GM19099 (cell line): ENCODE measurements around the gene CNPPD1.
A peak's percentile ranks its signal among the peaks of the same experiment; 100 is the strongest.

Source experiments
- POLR2A ChIP-seq: IDR thresholded peaks from 3 replicates; pipeline ENCODE4 v1.6.1; 2011; ENCODE audit warnings: low read depth; ENCODE audit not compliant: insufficient read length; ENCODE audit errors: extremely low read depth

Gene CNPPD1

GRCh38 chr2:219213486-219214071 lies 36.9 kb upstream of the CNPPD1 start:
- TF ChIP-seq POLR2A = no peak

DNA sequence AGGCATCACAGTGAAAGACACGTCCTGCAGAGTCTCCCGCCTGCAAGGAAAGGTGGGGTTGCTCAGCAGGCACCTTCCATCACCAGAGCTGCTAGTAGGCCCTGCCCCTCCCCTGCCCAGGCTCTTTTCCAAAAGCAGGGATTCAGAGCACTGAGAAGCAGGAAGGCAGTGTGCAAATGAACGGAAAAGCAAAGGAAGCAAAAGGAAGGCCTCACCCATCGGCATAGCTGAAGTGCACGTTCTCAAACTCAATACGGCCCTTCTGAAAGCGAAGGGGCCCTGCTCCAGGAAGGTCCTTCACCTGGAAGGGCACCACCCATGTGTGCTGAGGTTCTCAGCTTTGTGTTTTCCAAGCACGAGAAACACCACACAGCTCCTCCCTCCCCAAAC lies 36.3 kb upstream of the CNPPD1 start:
- TF ChIP-seq POLR2A = no peak

- TF ChIP-seq POLR2A = no peak
Observed at GRCh38 chr2:219210886-219211362, 34.2 kb upstream of the CNPPD1 start.

DNA sequence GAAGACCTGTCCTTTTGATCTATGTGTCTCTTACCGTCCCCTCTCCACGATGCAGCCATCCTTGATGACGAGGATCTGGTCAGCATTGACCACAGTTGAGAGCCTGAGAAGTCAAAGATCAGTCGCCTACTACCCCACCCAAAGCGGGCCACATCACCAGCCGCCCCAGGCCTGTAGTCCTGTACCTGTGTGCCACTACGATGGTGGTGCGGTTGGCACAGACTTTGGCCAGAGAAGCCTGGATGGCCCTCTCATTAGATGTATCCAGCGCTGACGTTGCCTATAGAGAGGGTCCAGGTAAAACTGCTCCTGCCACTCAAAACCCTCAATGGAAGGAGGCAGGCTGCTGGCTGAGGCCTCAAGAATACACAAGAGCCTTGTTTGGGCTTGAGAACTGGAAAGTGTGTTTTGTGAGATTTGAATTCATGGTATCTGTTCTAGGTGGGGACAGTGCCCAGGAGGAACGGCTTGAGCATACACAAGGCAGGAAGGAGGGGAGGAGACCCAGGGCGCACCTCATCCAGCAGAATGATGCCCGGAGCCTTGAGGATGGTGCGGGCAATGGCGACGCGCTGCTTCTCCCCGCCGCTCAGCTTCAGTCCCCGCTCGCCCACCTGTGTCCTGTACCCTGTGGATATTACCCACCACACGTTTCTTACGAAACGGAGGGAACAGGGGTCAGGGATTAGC lies 33.6 kb upstream of the CNPPD1 start:
- TF ChIP-seq POLR2A = no peak

DNA sequence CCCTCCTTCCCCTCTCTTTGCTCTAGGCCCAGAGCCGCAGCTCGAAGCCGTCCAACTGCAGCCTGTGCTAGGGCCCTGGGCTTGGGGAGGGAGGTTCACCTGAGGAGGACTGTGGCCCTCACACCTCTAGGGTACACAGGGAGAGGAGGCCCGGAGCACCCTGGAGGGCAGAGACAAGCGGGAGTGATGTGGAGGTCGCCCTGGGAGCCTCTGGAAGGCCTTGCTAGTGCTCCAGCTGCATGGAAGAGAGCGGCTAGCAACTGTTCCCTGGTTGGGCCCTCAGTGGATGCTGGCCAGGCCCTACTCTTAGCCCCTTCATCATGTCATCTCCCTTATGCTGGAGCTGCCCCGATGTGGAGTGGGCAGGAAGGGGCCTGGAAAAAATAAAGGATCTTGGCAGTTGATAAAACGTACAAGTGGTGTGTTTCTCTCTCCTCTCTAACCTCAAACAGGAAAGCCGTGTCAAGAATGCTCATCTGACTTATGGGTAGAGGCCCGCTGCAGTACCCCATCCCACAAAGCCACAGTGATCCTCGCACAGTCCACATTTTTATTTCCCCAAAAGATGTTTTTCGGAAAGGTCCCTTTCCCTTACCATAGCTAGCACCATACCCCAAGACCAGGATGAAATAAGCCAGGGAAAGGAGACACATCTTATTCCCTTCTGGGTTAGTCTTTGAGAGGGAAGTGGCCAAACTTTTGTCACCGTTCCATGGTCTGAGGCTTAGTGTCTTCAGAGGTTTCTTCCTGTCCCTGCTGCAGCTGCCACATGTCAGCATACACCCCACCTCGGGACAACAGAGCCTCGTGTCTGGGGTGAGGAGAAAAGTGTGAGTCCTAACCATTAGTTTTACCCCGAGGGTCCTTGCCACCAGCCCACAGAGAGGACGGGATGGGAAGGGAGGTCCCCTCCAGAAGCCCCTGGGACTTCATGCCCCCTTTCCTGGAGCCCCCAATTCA lies 32.8 kb upstream of the CNPPD1 start:
- TF ChIP-seq POLR2A = no peak

DNA sequence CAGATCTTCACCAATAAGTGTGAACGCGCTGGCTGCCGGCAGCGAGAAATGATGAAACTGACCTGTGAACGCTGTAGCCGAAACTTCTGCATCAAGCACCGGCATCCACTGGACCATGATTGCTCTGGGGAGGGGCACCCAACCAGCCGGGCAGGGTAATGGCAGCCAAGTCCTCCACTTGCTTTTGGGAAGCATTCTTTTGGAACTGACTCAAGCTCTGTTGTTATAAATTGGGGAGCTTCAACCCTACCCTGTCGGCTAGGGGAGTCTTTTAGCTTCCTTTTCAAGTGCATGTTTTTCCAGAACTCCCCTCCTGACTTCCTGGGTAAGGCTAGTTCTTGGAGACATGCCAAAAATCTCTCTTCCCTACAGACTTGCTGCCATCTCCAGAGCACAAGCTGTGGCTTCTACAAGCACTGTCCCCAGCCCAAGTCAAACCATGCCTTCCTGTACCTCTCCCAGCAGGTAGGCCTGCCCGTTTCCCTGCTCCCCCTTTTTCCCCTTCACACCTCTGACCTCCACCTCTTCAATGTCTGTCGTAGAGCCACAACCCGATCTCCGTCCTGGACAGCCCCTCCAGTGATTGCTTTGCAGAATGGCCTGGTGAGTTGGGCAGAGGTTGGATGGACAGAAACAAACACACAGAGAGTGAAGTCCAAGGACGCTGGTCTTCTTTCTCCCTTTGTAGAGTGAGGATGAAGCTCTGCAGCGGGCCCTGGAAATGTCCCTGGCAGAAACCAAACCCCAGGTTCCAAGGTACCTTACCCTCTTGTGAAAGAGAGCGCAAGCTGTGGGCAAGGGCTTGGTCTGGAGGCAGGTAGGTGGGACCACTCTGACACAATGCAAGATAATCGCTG lies 31.4 kb upstream of the CNPPD1 start:
- TF ChIP-seq POLR2A = no peak

DNA sequence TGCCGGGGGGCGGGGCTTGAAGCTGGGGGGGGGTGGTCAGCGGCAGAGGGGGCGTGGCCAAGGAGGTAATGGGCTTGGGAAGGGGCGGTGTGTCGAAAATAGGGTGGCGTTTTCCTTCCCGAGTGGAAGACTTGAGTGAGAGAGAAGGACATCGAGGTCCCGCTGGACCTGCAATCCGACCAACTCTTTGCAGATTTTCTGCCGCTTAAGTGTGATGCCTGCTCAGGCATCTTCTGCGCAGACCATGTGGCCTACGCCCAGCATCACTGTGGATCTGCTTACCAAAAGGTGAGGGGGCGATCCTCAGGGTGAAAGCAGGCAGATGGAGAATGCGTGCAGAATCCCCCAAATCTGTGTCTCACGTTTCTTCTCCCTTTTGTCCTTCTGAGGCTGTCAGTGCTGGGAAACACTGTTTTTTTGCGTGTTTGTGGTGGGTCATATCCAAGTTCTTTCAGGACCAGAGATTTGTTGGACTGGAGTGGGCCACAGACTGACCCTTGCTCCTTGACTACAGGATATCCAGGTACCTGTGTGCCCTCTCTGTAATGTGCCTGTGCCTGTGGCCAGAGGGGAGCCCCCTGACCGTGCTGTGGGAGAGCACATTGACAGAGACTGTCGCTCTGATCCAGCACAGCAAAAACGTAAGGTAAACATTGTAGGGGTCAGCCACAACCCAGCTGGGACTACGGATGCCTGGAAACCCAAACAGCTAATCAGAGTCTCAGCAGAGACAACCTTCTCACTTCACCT lies 30.6 kb upstream of the CNPPD1 start:
- no peak for TF ChIP-seq POLR2A

GRCh38 chr2:219206328-219207133 lies 29.8 kb upstream of the CNPPD1 start, which contains the start of gene ZFAND2B:
Gene ZFAND2B (plus strand): TSS chr2:219206782. CDS start chr2:219206988, 206 bp downstream.
- peak; percentile 98 for TF ChIP-seq POLR2A

DNA sequence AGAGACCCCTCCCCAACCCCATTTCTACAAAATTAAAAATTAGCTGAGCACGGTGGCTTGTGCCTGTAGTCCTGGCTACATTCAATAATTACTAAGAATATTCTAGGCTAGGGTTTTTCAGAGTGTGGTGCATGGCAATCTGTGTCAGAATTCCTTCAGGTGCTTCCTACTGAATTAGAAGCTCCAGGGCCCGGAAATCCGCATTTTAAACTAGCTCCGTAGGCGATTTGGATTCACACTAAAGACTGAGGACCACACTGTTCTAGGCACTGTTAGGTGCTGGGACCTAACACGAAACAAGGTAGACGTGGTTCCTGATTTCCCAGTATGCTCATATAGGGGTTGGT lies 29.2 kb upstream of the CNPPD1 start:
- TF ChIP-seq POLR2A = no peak

DNA sequence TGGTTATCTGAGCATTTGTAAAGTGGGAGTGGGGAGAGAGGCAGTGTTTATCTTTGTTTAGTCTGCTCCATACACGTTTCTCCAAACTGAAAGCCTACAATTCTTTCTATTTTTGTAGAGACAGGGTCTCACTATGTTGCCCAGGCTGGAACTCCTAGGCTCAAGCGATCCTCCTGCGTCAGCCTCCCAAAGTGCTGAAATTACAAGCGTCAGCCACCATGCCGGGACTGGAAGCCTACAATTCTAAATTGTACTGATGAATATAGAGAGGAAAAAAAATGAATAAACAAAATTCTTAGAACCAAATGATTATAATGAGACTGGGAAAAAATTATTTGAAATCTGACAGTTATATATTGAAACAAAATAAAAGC lies 28.4 kb upstream of the CNPPD1 start:
- TF ChIP-seq POLR2A = no peak

- TF ChIP-seq POLR2A = no peak
Observed at GRCh38 chr2:219204425-219205164, 27.9 kb upstream of the CNPPD1 start.

DNA sequence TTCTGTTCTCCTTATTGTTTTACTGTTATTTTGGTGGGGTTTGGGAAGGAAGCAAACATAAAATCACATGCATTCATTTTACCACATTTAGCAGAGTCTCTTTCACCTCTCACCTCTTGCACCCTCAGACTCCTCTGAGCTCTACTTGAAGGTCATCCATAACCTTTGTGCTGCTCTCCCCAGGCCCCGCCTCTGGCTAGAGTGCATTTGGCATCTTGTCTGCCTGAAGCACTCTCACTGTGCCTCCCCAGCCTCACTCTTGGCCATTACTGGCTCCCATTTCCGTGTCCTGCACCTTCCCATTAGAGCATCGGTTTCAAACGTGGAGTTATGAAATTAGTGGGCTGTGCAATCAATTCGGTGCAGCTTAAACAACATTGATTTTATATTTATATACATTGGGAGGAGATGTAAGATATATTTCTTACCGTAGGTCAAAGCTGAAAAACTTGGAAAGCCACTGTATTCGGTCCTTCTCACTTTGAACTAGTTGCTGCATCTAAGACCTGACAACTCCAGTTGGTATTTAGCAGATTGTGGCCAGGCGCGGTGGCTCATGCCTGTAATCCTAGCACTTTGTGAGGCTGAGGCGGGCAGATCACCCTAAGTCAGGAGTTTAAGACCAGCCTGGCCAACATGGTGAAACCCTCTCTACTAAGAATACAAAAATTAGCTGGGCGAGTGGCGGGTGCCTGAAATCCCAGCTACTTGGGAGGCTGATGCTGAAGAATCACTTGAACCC lies 22.9 kb upstream of the CNPPD1 start:
- no peak for TF ChIP-seq POLR2A
